Measurements from ENCODE around the gene XYLT1. TPM values are rescaled to one million over a fixed set of nuclear protein-coding genes. Genes with fewer than 3 reads are reported as not detected.

The XYLT1 gene
- total and polyA plus RNA-seq, 2 of the 8 experiments (the other 6 are each of a cell fraction or from before 2014, with no cell fraction given): 6.6 to 25.4 TPM

GRCh38 chr16:17497648-17498047 is 26.9 kb upstream of the XYLT1 start:
- H3K79me1 ChIP-seq (ENCODE audit: low read depth, low read length): no peaks in the 10 kb centered on the region
- no peak overlapping the region for H4K91ac ChIP-seq (replicated peaks; ENCODE audit: insufficient read length, low read length)
- DNase-seq (ENCODE audit: low read depth in 1 of 2, low spot score in 2 of 2) (no peak), FAIRE-seq (no peak)
- ChIA-PET POLR2A (ENCODE audit: partially characterized antibody) (interaction anchor here (0.6 kb wide), 1 partner anchor 31 kb away, joined by 3 read pairs; no protein-coding TSS in a partner anchor), CTCF (ENCODE audit: partially characterized antibody) (interaction anchor here (0.7 to 0.9 kb wide), 2 partner anchors 60 to 476 kb away, joined by 3 read pairs; no protein-coding TSS in a partner anchor)
- H2BK12ac ChIP-seq (ENCODE audit: low read depth, low read length): no peak overlapping the region
- H2AFZ ChIP-seq (ENCODE audit: low read length): no peak overlapping the region
- H3K18ac ChIP-seq (ENCODE audit: extremely low read depth, low read length): no peak overlapping the region
- H3K4ac ChIP-seq (replicated peaks; ENCODE audit: insufficient read length, low read depth, low read length): no peak overlapping the region
- H2AK5ac ChIP-seq (ENCODE audit: low read depth, low read length): no peak overlapping the region
- H3K14ac ChIP-seq (ENCODE audit: insufficient read length): no peak overlapping the region
- H4K20me1 ChIP-seq (replicated peaks in 1 of 2; ENCODE audit: control insufficient read depth in 1 of 2, insufficient read depth in 2 of 2, low read length in 2 of 2): no peaks in the 10 kb centered on the region
- no peak overlapping the region for H4K8ac ChIP-seq (ENCODE audit: extremely low read depth, insufficient read depth, low read length)
- no peaks in the 10 kb centered on the region for H3K36me3 ChIP-seq (ENCODE audit: control insufficient read depth in 2 of 4, insufficient read depth in 4 of 4, low read length in 3 of 4)
- no peak overlapping the region for H3K27ac ChIP-seq (ENCODE audit: low read depth, low read length)
- no peaks in the 10 kb centered on the region for H3K27me3 ChIP-seq (replicated peaks in 1 of 4; ENCODE audit: control insufficient read depth in 3 of 4, extremely low read depth in 1 of 4, insufficient read depth in 3 of 4, low read length in 3 of 4)
- H3K56ac ChIP-seq (replicated peaks; ENCODE audit: insufficient read length, low read depth, low read length): no peak overlapping the region
- 92% methylated on average over 3 of the region's 3 CpGs; no CpG with 5 or more reads in 1 of the 2 experiments for WGBS, 2 experiments (ENCODE audit: extremely low coverage in 1 of 2, insufficient coverage in 1 of 2, insufficient read length in 1 of 2, insufficient replicate concordance in 2 of 2, low coverage in 1 of 2, low lambda C conversion rate in 2 of 2, missing lambda C conversion rate in 1 of 2)
- no peaks in the 10 kb centered on the region for H3K23me2 ChIP-seq (ENCODE audit: low read depth, low read length)
- TF ChIP-seq SRF (IDR thresholded peaks at IDR 0.05; ENCODE audit: low read depth, low read length) (no peak), CEBPB (IDR thresholded peaks at IDR 0.05; ENCODE audit: low read depth, low read length) (no peak)
- H3K9me3 ChIP-seq (ENCODE audit: insufficient read depth in 2 of 2, low read depth in 1 of 2, low read length in 1 of 2): no peaks in the 10 kb centered on the region
- H2BK20ac ChIP-seq (ENCODE audit: low read length): no peak overlapping the region
- no peaks in the 10 kb centered on the region for H3K79me2 ChIP-seq (ENCODE audit: control insufficient read depth in 1 of 2, insufficient read depth in 2 of 2, low read length in 2 of 2)
- H2BK5ac ChIP-seq (ENCODE audit: low read depth, low read length): no peak overlapping the region
- no peak overlapping the region for H3K4me2 ChIP-seq (ENCODE audit: insufficient read depth in 1 of 2, low read depth in 2 of 2, low read length in 2 of 2)
- H3K4me3 ChIP-seq (ENCODE audit: extremely low read depth in 1 of 4, insufficient read depth in 2 of 4, low read depth in 3 of 4, low read length in 4 of 4): no peak overlapping the region
- H3K9ac ChIP-seq (replicated peaks in 1 of 4; ENCODE audit: extremely low read depth in 1 of 4, low read depth in 3 of 4, low read length in 3 of 4): no peak overlapping the region
- no peak overlapping the region for H3K23ac ChIP-seq (ENCODE audit: insufficient read length)
- H2BK15ac ChIP-seq (ENCODE audit: low read length): no peak overlapping the region
- no peaks in the 10 kb centered on the region for H3K4me1 ChIP-seq (replicated peaks in 1 of 4; ENCODE audit: control insufficient read depth in 3 of 4, insufficient read depth in 4 of 4, low read length in 3 of 4)
- no peak overlapping the region for H2BK120ac ChIP-seq (replicated peaks; ENCODE audit: low read depth, low read length)
- no peak overlapping the region for H4K5ac ChIP-seq (ENCODE audit: insufficient read length, low read depth, low read length)

Measured in H1 (cell line).